ENCODE measurements around the gene ANKRD33. TPM values are rescaled to one million over a fixed set of nuclear protein-coding genes. Genes with fewer than 3 reads are reported as not detected.

ANKRD33 gene
- polyA plus RNA-seq, 2 donors, result not detected

GRCh38 chr12:51907856-51908425 is 20.0 kb downstream of the ANKRD33 start:
- Histone ChIP-seq H3K4me3 (ENCODE audit: low read depth in 1 of 2, low read length in 2 of 2) (peak overlapping the region; percentile 30 to 44), H3K36me3 (ENCODE audit: control insufficient read depth in 2 of 2, insufficient read depth in 2 of 2, low read length in 1 of 2) (no peaks in the 10 kb centered on the region), H3K9me3 (ENCODE audit: control insufficient read depth in 2 of 2, insufficient read depth in 1 of 2, low read depth in 1 of 2, low read length in 1 of 2) (no peaks in the 10 kb centered on the region), H3K27me3 (ENCODE audit: control insufficient read depth in 1 of 2, insufficient read depth in 2 of 2, low read length in 2 of 2) (peaks cover 0 to 6% of the 10 kb centered on the region in 2 donors), H3K4me1 (ENCODE audit: control insufficient read depth in 2 of 2, insufficient read depth in 2 of 2, low read length in 1 of 2) (peaks cover 0 to 4% of the 10 kb centered on the region in 2 donors), H3K27ac (ENCODE audit: low read depth in 2 of 2, low read length in 1 of 2) (peak overlapping the region; percentile 78 to 86)
- 70 to 77% methylated on average over 7 of the region's 7 CpGs for WGBS, 2 donors

GRCh38 chr12:51908876-51909592 is 21.1 kb downstream of the ANKRD33 start:
- H3K36me3 ChIP-seq (ENCODE audit: control insufficient read depth in 2 of 2, insufficient read depth in 2 of 2, low read length in 1 of 2), result no peaks in the 10 kb centered on the region
- peaks cover 0 to 6% of the 10 kb centered on the region in 2 donors for H3K27me3 ChIP-seq (ENCODE audit: control insufficient read depth in 1 of 2, insufficient read depth in 2 of 2, low read length in 2 of 2)
- no peaks in the 10 kb centered on the region for H3K9me3 ChIP-seq (ENCODE audit: control insufficient read depth in 2 of 2, insufficient read depth in 1 of 2, low read depth in 1 of 2, low read length in 1 of 2)
- no peak overlapping the region for H3K4me3 ChIP-seq (ENCODE audit: low read depth in 1 of 2, low read length in 2 of 2)
- 68 to 72% methylated on average over 9 of the region's 9 CpGs for WGBS, 2 donors
- H3K4me1 ChIP-seq (ENCODE audit: control insufficient read depth in 2 of 2, insufficient read depth in 2 of 2, low read length in 1 of 2), result peaks cover 0 to 4% of the 10 kb centered on the region in 2 donors
- no peak overlapping the region for H3K27ac ChIP-seq (ENCODE audit: low read depth in 2 of 2, low read length in 1 of 2)

GRCh38 chr12:51910168-51910567 is 22.3 kb downstream of the ANKRD33 start:
- H3K9me3 ChIP-seq (ENCODE audit: control insufficient read depth in 2 of 2, insufficient read depth in 1 of 2, low read depth in 1 of 2, low read length in 1 of 2), result no peaks in the 10 kb centered on the region
- peak overlapping the region in 1 of 2 donors; percentile 15 for H3K27ac ChIP-seq (ENCODE audit: low read depth in 2 of 2, low read length in 1 of 2)
- peaks cover 0 to 6% of the 10 kb centered on the region in 2 donors for H3K27me3 ChIP-seq (ENCODE audit: control insufficient read depth in 1 of 2, insufficient read depth in 2 of 2, low read length in 2 of 2)
- H3K4me1 ChIP-seq (ENCODE audit: control insufficient read depth in 2 of 2, insufficient read depth in 2 of 2, low read length in 1 of 2), result peaks cover 0 to 4% of the 10 kb centered on the region in 2 donors
- H3K4me3 ChIP-seq (ENCODE audit: low read depth in 1 of 2, low read length in 2 of 2), result no peak overlapping the region
- peaks cover 0 to under 1% of the 10 kb centered on the region in 2 donors for H3K36me3 ChIP-seq (ENCODE audit: control insufficient read depth in 2 of 2, insufficient read depth in 2 of 2, low read length in 1 of 2)
- 70 to 76% methylated on average over 6 of the region's 6 CpGs for WGBS, 2 donors

GRCh38 chr12:51910691-51911090 is 22.8 kb downstream of the ANKRD33 start:
- Histone ChIP-seq H3K36me3 (ENCODE audit: control insufficient read depth in 2 of 2, insufficient read depth in 2 of 2, low read length in 1 of 2) (peaks cover 0 to 2% of the 10 kb centered on the region in 2 donors), H3K4me1 (ENCODE audit: control insufficient read depth in 2 of 2, insufficient read depth in 2 of 2, low read length in 1 of 2) (peaks cover 0 to 4% of the 10 kb centered on the region in 2 donors), H3K9me3 (ENCODE audit: control insufficient read depth in 2 of 2, insufficient read depth in 1 of 2, low read depth in 1 of 2, low read length in 1 of 2) (no peaks in the 10 kb centered on the region), H3K4me3 (ENCODE audit: low read depth in 1 of 2, low read length in 2 of 2) (no peak overlapping the region), H3K27ac (ENCODE audit: low read depth in 2 of 2, low read length in 1 of 2) (no peak overlapping the region), H3K27me3 (ENCODE audit: control insufficient read depth in 1 of 2, insufficient read depth in 2 of 2, low read length in 2 of 2) (peaks cover 0 to 6% of the 10 kb centered on the region in 2 donors)
- 50 to 71% methylated on average over 3 of the region's 3 CpGs for WGBS, 2 donors

GRCh38 chr12:51911307-51911706 is 23.4 kb downstream of the ANKRD33 start:
- Histone ChIP-seq H3K27ac (ENCODE audit: low read depth in 2 of 2, low read length in 1 of 2) (peak overlapping the region; percentile 25 to 39), H3K4me3 (ENCODE audit: low read depth in 1 of 2, low read length in 2 of 2) (no peak overlapping the region), H3K4me1 (ENCODE audit: control insufficient read depth in 2 of 2, insufficient read depth in 2 of 2, low read length in 1 of 2) (peaks cover 0 to 3% of the 10 kb centered on the region in 2 donors), H3K27me3 (ENCODE audit: control insufficient read depth in 1 of 2, insufficient read depth in 2 of 2, low read length in 2 of 2) (peaks cover 0 to 6% of the 10 kb centered on the region in 2 donors), H3K36me3 (ENCODE audit: control insufficient read depth in 2 of 2, insufficient read depth in 2 of 2, low read length in 1 of 2) (peaks cover 0 to 2% of the 10 kb centered on the region in 2 donors), H3K9me3 (ENCODE audit: control insufficient read depth in 2 of 2, insufficient read depth in 1 of 2, low read depth in 1 of 2, low read length in 1 of 2) (no peaks in the 10 kb centered on the region)
- 76 to 78% methylated on average over 6 of the region's 6 CpGs for WGBS, 2 donors

- 57 to 62% methylated on average over 8 of the region's 8 CpGs for WGBS, 2 donors
- Histone ChIP-seq H3K4me1 (ENCODE audit: control insufficient read depth in 2 of 2, insufficient read depth in 2 of 2, low read length in 1 of 2) (no peaks in the 10 kb centered on the region), H3K36me3 (ENCODE audit: control insufficient read depth in 2 of 2, insufficient read depth in 2 of 2, low read length in 1 of 2) (peaks cover 0 to 2% of the 10 kb centered on the region in 2 donors), H3K4me3 (ENCODE audit: low read depth in 1 of 2, low read length in 2 of 2) (no peak overlapping the region), H3K9me3 (ENCODE audit: control insufficient read depth in 2 of 2, insufficient read depth in 1 of 2, low read depth in 1 of 2, low read length in 1 of 2) (no peaks in the 10 kb centered on the region), H3K27me3 (ENCODE audit: control insufficient read depth in 1 of 2, insufficient read depth in 2 of 2, low read length in 2 of 2) (peaks cover 0 to 6% of the 10 kb centered on the region in 2 donors), H3K27ac (ENCODE audit: low read depth in 2 of 2, low read length in 1 of 2) (peak overlapping the region; percentile 13 to 28)
These were observed 24.1 kb downstream of the ANKRD33 start for GRCh38 chr12:51911788-51912711.

- WGBS, 2 donors, result 76 to 81% methylated on average over 30 of the region's 30 CpGs
- no peaks in the 10 kb centered on the region for H3K9me3 ChIP-seq (ENCODE audit: control insufficient read depth in 2 of 2, insufficient read depth in 1 of 2, low read depth in 1 of 2, low read length in 1 of 2)
- H3K27me3 ChIP-seq (ENCODE audit: control insufficient read depth in 1 of 2, insufficient read depth in 2 of 2, low read length in 2 of 2), result no peaks in the 10 kb centered on the region
- no peak overlapping the region for H3K4me3 ChIP-seq (ENCODE audit: low read depth in 1 of 2, low read length in 2 of 2)
- H3K36me3 ChIP-seq (ENCODE audit: control insufficient read depth in 2 of 2, insufficient read depth in 2 of 2, low read length in 1 of 2), result peaks cover 0 to 2% of the 10 kb centered on the region in 2 donors
- H3K27ac ChIP-seq (ENCODE audit: low read depth in 2 of 2, low read length in 1 of 2), result no peak overlapping the region
- no peaks in the 10 kb centered on the region for H3K4me1 ChIP-seq (ENCODE audit: control insufficient read depth in 2 of 2, insufficient read depth in 2 of 2, low read length in 1 of 2)
These were observed 25.4 kb downstream of the ANKRD33 start for GRCh38 chr12:51913071-51914033.

- Histone ChIP-seq H3K36me3 (ENCODE audit: control insufficient read depth in 2 of 2, insufficient read depth in 2 of 2, low read length in 1 of 2) (peaks cover 0 to 2% of the 10 kb centered on the region in 2 donors), H3K4me3 (ENCODE audit: low read depth in 1 of 2, low read length in 2 of 2) (no peak overlapping the region), H3K27ac (ENCODE audit: low read depth in 2 of 2, low read length in 1 of 2) (no peak overlapping the region), H3K27me3 (ENCODE audit: control insufficient read depth in 1 of 2, insufficient read depth in 2 of 2, low read length in 2 of 2) (no peaks in the 10 kb centered on the region), H3K9me3 (ENCODE audit: control insufficient read depth in 2 of 2, insufficient read depth in 1 of 2, low read depth in 1 of 2, low read length in 1 of 2) (no peaks in the 10 kb centered on the region), H3K4me1 (ENCODE audit: control insufficient read depth in 2 of 2, insufficient read depth in 2 of 2, low read length in 1 of 2) (no peaks in the 10 kb centered on the region)
- 74 to 80% methylated on average over 17 of the region's 17 CpGs for WGBS, 2 donors
These were observed 26.4 kb downstream of the ANKRD33 start for GRCh38 chr12:51914034-51914923.

All from esophagus (tissue), 2 donors.